Measurements from ENCODE around the gene OTOP3. TPM values are rescaled to one million over a fixed set of nuclear protein-coding genes. Genes with fewer than 3 reads are reported as not detected.
"Not testable (repeated sequence)": the region's sequence is repeated elsewhere in the genome, so short reads cannot be mapped to it uniquely, and the experiment has no call there.

Gene OTOP3
- total and polyA plus RNA-seq, 9 donors, result 0.89 TPM; not detected in 8

- H3K4me3 ChIP-seq (ENCODE audit: low read length), result no peak overlapping the region
- no peak for DNase-seq
- no peak overlapping the region for H3K27ac ChIP-seq (ENCODE audit: low read length)
- WGBS (ENCODE audit: insufficient coverage), result 67% methylated on average over 8 of the region's 14 CpGs
- H3K4me1 ChIP-seq (ENCODE audit: control insufficient read depth, insufficient read depth, low read length), result no peaks in the 10 kb centered on the region
- H3K36me3 ChIP-seq (ENCODE audit: control insufficient read depth, insufficient read depth, low read length), result no peaks in the 10 kb centered on the region
- peaks cover 44% of the 10 kb centered on the region for H3K27me3 ChIP-seq (ENCODE audit: control insufficient read depth, insufficient read depth, low read length)
- H3K9me3 ChIP-seq (replicated peaks; ENCODE audit: control insufficient read depth, low read depth, low read length), result no peaks in the 10 kb centered on the region
These were observed 34.2 kb upstream of the OTOP3 start for GRCh38 chr17:74901353-74902135.

- peaks cover 40% of the 10 kb centered on the region for H3K27me3 ChIP-seq (ENCODE audit: control insufficient read depth, insufficient read depth, low read length)
- H3K4me3 ChIP-seq (ENCODE audit: low read length), result no peak overlapping the region
- H3K4me1 ChIP-seq (ENCODE audit: control insufficient read depth, insufficient read depth, low read length), result no peaks in the 10 kb centered on the region
- DNase-seq, result no peak
- H3K36me3 ChIP-seq (ENCODE audit: control insufficient read depth, insufficient read depth, low read length), result no peaks in the 10 kb centered on the region
- H3K27ac ChIP-seq (ENCODE audit: low read length), result no peak overlapping the region
- WGBS (ENCODE audit: insufficient coverage), result 91% methylated on average over 4 of the region's 9 CpGs
- H3K9me3 ChIP-seq (replicated peaks; ENCODE audit: control insufficient read depth, low read depth, low read length), result no peaks in the 10 kb centered on the region
These were observed 32.7 kb upstream of the OTOP3 start for GRCh38 chr17:74903034-74903433.

GRCh38 chr17:74903671-74904070 is 32.0 kb upstream of the OTOP3 start:
- no peaks in the 10 kb centered on the region for H3K36me3 ChIP-seq (ENCODE audit: control insufficient read depth, insufficient read depth, low read length)
- no peak overlapping the region for H3K4me3 ChIP-seq (ENCODE audit: low read length)
- 76% methylated on average over 2 of the region's 6 CpGs for WGBS (ENCODE audit: insufficient coverage)
- no peak for DNase-seq
- H3K27ac ChIP-seq (ENCODE audit: low read length), result no peak overlapping the region
- H3K4me1 ChIP-seq (ENCODE audit: control insufficient read depth, insufficient read depth, low read length), result no peaks in the 10 kb centered on the region
- peaks cover 37% of the 10 kb centered on the region for H3K27me3 ChIP-seq (ENCODE audit: control insufficient read depth, insufficient read depth, low read length)
- H3K9me3 ChIP-seq (replicated peaks; ENCODE audit: control insufficient read depth, low read depth, low read length), result no peaks in the 10 kb centered on the region

GRCh38 chr17:74904687-74905409 is 30.9 kb upstream of the OTOP3 start:
- Histone ChIP-seq H3K9me3 (replicated peaks; ENCODE audit: control insufficient read depth, low read depth, low read length) (no peaks in the 10 kb centered on the region), H3K36me3 (ENCODE audit: control insufficient read depth, insufficient read depth, low read length) (no peaks in the 10 kb centered on the region), H3K4me1 (ENCODE audit: control insufficient read depth, insufficient read depth, low read length) (no peaks in the 10 kb centered on the region), H3K27ac (ENCODE audit: low read length) (no peak overlapping the region), H3K4me3 (ENCODE audit: low read length) (no peak overlapping the region), H3K27me3 (ENCODE audit: control insufficient read depth, insufficient read depth, low read length) (peaks cover 30% of the 10 kb centered on the region)
- DNase-seq, result no peak
- 67% methylated on average over 2 of the region's 7 CpGs for WGBS (ENCODE audit: insufficient coverage)

GRCh38 chr17:74906214-74906793 is 29.4 kb upstream of the OTOP3 start:
- peaks cover 22% of the 10 kb centered on the region for H3K27me3 ChIP-seq (ENCODE audit: control insufficient read depth, insufficient read depth, low read length)

GRCh38 chr17:74907012-74907411 is 28.7 kb upstream of the OTOP3 start:
- Histone ChIP-seq H3K36me3 (ENCODE audit: control insufficient read depth, insufficient read depth, low read length) (no peaks in the 10 kb centered on the region), H3K27me3 (ENCODE audit: control insufficient read depth, insufficient read depth, low read length) (peaks cover 19% of the 10 kb centered on the region), H3K27ac (ENCODE audit: low read length) (no peak overlapping the region), H3K9me3 (replicated peaks; ENCODE audit: control insufficient read depth, low read depth, low read length) (no peaks in the 10 kb centered on the region), H3K4me3 (ENCODE audit: low read length) (no peak overlapping the region), H3K4me1 (ENCODE audit: control insufficient read depth, insufficient read depth, low read length) (no peaks in the 10 kb centered on the region)
- WGBS (ENCODE audit: insufficient coverage), result 94% methylated on average over 32 of the region's 34 CpGs
- no peak for DNase-seq

More at GRCh38 chr17:74906214-74906793, 29.4 kb upstream of the OTOP3 start:
- H3K4me3 ChIP-seq (ENCODE audit: low read length); H3K4me1 ChIP-seq (ENCODE audit: control insufficient read depth, insufficient read depth, low read length); H3K36me3 ChIP-seq (ENCODE audit: control insufficient read depth, insufficient read depth, low read length); H3K27ac ChIP-seq (ENCODE audit: low read length); H3K9me3 ChIP-seq (replicated peaks; ENCODE audit: control insufficient read depth, low read depth, low read length); DNase-seq: not testable (repeated sequence)
- WGBS (ENCODE audit: insufficient coverage), result 61% methylated on average over 3 of the region's 6 CpGs

- not testable (repeated sequence) for H3K27me3 ChIP-seq (ENCODE audit: control insufficient read depth, insufficient read depth, low read length)
These were observed 26.6 kb upstream of the OTOP3 start for GRCh38 chr17:74909097-74909496.

GRCh38 chr17:74911423-74911822 is 24.3 kb upstream of the OTOP3 start:
- H3K27me3 ChIP-seq (ENCODE audit: control insufficient read depth, insufficient read depth, low read length); H3K9me3 ChIP-seq (replicated peaks; ENCODE audit: control insufficient read depth, low read depth, low read length); DNase-seq; H3K4me1 ChIP-seq (ENCODE audit: control insufficient read depth, insufficient read depth, low read length); H3K27ac ChIP-seq (ENCODE audit: low read length); H3K36me3 ChIP-seq (ENCODE audit: control insufficient read depth, insufficient read depth, low read length); H3K4me3 ChIP-seq (ENCODE audit: low read length): not testable (repeated sequence)
- WGBS (ENCODE audit: insufficient coverage), result 40% methylated on average over 2 of the region's 8 CpGs

More at GRCh38 chr17:74909097-74909496, 26.6 kb upstream of the OTOP3 start:
- H3K9me3 ChIP-seq (replicated peaks; ENCODE audit: control insufficient read depth, low read depth, low read length); H3K4me3 ChIP-seq (ENCODE audit: low read length); DNase-seq; H3K36me3 ChIP-seq (ENCODE audit: control insufficient read depth, insufficient read depth, low read length); H3K27ac ChIP-seq (ENCODE audit: low read length); H3K4me1 ChIP-seq (ENCODE audit: control insufficient read depth, insufficient read depth, low read length): not testable (repeated sequence)
- WGBS (ENCODE audit: insufficient coverage), result 68% methylated on average over 4 of the region's 4 CpGs

- Histone ChIP-seq H3K9me3 (replicated peaks; ENCODE audit: control insufficient read depth, low read depth, low read length) (no peaks in the 10 kb centered on the region), H3K27ac (ENCODE audit: low read length) (no peak overlapping the region), H3K4me1 (ENCODE audit: control insufficient read depth, insufficient read depth, low read length) (peaks cover 3% of the 10 kb centered on the region), H3K36me3 (ENCODE audit: control insufficient read depth, insufficient read depth, low read length) (no peaks in the 10 kb centered on the region), H3K4me3 (ENCODE audit: low read length) (no peak overlapping the region), H3K27me3 (ENCODE audit: control insufficient read depth, insufficient read depth, low read length) (peaks cover 31% of the 10 kb centered on the region)
- WGBS (ENCODE audit: insufficient coverage), result 68% methylated on average over 11 of the region's 13 CpGs
- DNase-seq, result no peak
These were observed 19.4 kb upstream of the OTOP3 start for GRCh38 chr17:74916136-74916850.

- Histone ChIP-seq H3K27ac (ENCODE audit: low read length) (no peak overlapping the region), H3K4me1 (ENCODE audit: control insufficient read depth, insufficient read depth, low read length) (peaks cover 3% of the 10 kb centered on the region), H3K9me3 (replicated peaks; ENCODE audit: control insufficient read depth, low read depth, low read length) (no peaks in the 10 kb centered on the region), H3K36me3 (ENCODE audit: control insufficient read depth, insufficient read depth, low read length) (no peaks in the 10 kb centered on the region), H3K27me3 (ENCODE audit: control insufficient read depth, insufficient read depth, low read length) (peaks cover 37% of the 10 kb centered on the region), H3K4me3 (ENCODE audit: low read length) (no peak overlapping the region)
- no peak for DNase-seq
- 92% methylated on average over 11 of the region's 11 CpGs for WGBS (ENCODE audit: insufficient coverage)
These were observed 18.9 kb upstream of the OTOP3 start for GRCh38 chr17:74916851-74917199.

Measured in muscle of leg (tissue), 11 donors.